Measurements from ENCODE around the gene TUBGCP3.

DNA sequence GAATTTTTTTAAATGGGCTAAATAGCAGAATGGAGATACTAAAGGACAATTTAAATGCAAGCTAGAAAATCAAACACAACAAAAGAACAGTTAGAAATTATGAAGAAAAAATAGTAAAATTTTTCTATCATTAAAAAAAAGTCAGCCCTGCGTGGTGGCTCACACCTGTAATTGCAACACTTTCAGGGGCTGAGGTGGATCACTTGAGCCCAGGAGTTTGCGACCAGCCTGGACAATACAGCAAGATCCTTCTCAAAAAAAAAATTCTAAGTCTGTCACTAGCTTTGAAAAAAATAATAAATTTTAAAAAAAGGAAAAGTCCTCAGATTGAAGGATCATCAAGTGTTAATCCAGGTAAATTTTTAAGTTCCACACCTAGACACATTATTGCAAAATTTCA is 7.7 kb downstream of the TUBGCP3 start:
- TF ChIP-seq, protein P1, sequence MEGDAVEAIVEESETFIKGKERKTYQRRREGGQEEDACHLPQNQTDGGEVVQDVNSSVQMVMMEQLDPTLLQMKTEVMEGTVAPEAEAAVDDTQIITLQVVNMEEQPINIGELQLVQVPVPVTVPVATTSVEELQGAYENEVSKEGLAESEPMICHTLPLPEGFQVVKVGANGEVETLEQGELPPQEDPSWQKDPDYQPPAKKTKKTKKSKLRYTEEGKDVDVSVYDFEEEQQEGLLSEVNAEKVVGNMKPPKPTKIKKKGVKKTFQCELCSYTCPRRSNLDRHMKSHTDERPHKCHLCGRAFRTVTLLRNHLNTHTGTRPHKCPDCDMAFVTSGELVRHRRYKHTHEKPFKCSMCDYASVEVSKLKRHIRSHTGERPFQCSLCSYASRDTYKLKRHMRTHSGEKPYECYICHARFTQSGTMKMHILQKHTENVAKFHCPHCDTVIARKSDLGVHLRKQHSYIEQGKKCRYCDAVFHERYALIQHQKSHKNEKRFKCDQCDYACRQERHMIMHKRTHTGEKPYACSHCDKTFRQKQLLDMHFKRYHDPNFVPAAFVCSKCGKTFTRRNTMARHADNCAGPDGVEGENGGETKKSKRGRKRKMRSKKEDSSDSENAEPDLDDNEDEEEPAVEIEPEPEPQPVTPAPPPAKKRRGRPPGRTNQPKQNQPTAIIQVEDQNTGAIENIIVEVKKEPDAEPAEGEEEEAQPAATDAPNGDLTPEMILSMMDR (IDR thresholded peaks at IDR 0.05), result no peak
- no peak for TF ChIP-seq POLR2A (IDR thresholded peaks at IDR 0.05)

Measured in uterus (tissue), 2 donors.